ENCODE data around the gene DLL4.
A peak's percentile ranks its signal among the peaks of the same experiment; 100 is the strongest.

The DLL4 gene

GRCh38 chr15:40978141-40978540, 49.0 kb downstream of the DLL4 start:
- no peaks in the 10 kb centered on the region for H3K9me3 ChIP-seq
- H3K4me1 ChIP-seq: peaks cover 0 to 60% (median 28%) of the 10 kb centered on the region in 4 donors
- TF ChIP-seq CTCF (IDR thresholded peaks at IDR 0.05): no peak
- no peaks in the 10 kb centered on the region for H3K27me3 ChIP-seq
- intact Hi-C loops (cut with DNase I; ENCODE audit: low total_unique reads): no loop called here
- no peak overlapping the region for H3K4me3 ChIP-seq
- no peak for DNase-seq
- no peak overlapping the region for H3K27ac ChIP-seq
- peaks cover 49 to 71% (median 52%) of the 10 kb centered on the region in 3 donors for H3K36me3 ChIP-seq

GRCh38 chr15:40978562-40978961, 49.4 kb downstream of the DLL4 start:
- intact Hi-C loops (cut with DNase I; ENCODE audit: low total_unique reads): no loop called here
- no peak for TF ChIP-seq CTCF (IDR thresholded peaks at IDR 0.05)
- H3K4me3 ChIP-seq: no peak overlapping the region
- peaks cover 49 to 75% (median 54%) of the 10 kb centered on the region in 3 donors for H3K36me3 ChIP-seq
- H3K4me1 ChIP-seq: peaks cover 0 to 64% (median 31%) of the 10 kb centered on the region in 4 donors
- no peak for DNase-seq
- H3K9me3 ChIP-seq: no peaks in the 10 kb centered on the region
- H3K27ac ChIP-seq: no peak overlapping the region
- H3K27me3 ChIP-seq: no peaks in the 10 kb centered on the region

- Histone ChIP-seq H3K4me1 (peaks cover 0 to 72% (median 37%) of the 10 kb centered on the region in 4 donors), H3K36me3 (peaks cover 55 to 100% (median 78%) of the 10 kb centered on the region in 3 donors), H3K27ac (no peak overlapping the region), H3K4me3 (no peak overlapping the region), H3K9me3 (no peaks in the 10 kb centered on the region), H3K27me3 (no peaks in the 10 kb centered on the region)
- intact Hi-C loops (cut with DNase I; ENCODE audit: low total_unique reads): no loop called here
- TF ChIP-seq CTCF (IDR thresholded peaks at IDR 0.05): no peak
- DNase-seq: no peak
Measured at GRCh38 chr15:40981186-40981585, 52.0 kb downstream of the DLL4 start.

GRCh38 chr15:40982855-40983254, 53.7 kb downstream of the DLL4 start:
- Histone ChIP-seq H3K27ac (peak overlapping the region; percentile 7 to 72), H3K4me1 (peaks cover 0 to 68% (median 33%) of the 10 kb centered on the region in 4 donors), H3K9me3 (no peaks in the 10 kb centered on the region), H3K4me3 (no peak overlapping the region), H3K27me3 (no peaks in the 10 kb centered on the region), H3K36me3 (peaks cover 60 to 100% (median 93%) of the 10 kb centered on the region in 3 donors)
- DNase-seq: peak; percentile 45 to 84
- TF ChIP-seq CTCF (IDR thresholded peaks at IDR 0.05): no peak
- intact Hi-C loops (cut with DNase I; ENCODE audit: low total_unique reads): loop anchor here (1.0 kb wide), 1 partner anchor 24 kb away; no protein-coding TSS in a partner anchor

GRCh38 chr15:40984406-40984805, 55.3 kb downstream of the DLL4 start:
- no peak for TF ChIP-seq CTCF (IDR thresholded peaks at IDR 0.05)

GRCh38 chr15:40984964-40985363, 55.8 kb downstream of the DLL4 start:
- H3K4me1 ChIP-seq: peaks cover 0 to 68% (median 33%) of the 10 kb centered on the region in 4 donors
- intact Hi-C loops (cut with DNase I; ENCODE audit: low total_unique reads): no loop called here
- no peak for TF ChIP-seq CTCF (IDR thresholded peaks at IDR 0.05)
- H3K4me3 ChIP-seq: no peak overlapping the region
- H3K36me3 ChIP-seq: peaks cover 40 to 80% (median 74%) of the 10 kb centered on the region in 3 donors
- DNase-seq: no peak
- no peaks in the 10 kb centered on the region for H3K27me3 ChIP-seq
- peak overlapping the region; percentile 64 to 72 for H3K27ac ChIP-seq
- no peaks in the 10 kb centered on the region for H3K9me3 ChIP-seq

More at GRCh38 chr15:40984406-40984805, 55.3 kb downstream of the DLL4 start:
- DNase-seq: no peak
- H3K27me3 ChIP-seq: no peaks in the 10 kb centered on the region
- H3K4me1 ChIP-seq: peaks cover 0 to 68% (median 33%) of the 10 kb centered on the region in 4 donors
- peak overlapping the region; percentile 64 to 72 for H3K27ac ChIP-seq
- H3K9me3 ChIP-seq: no peaks in the 10 kb centered on the region
- intact Hi-C loops (cut with DNase I; ENCODE audit: low total_unique reads): no loop called here
- H3K4me3 ChIP-seq: no peak overlapping the region
- H3K36me3 ChIP-seq: peaks cover 46 to 86% (median 79%) of the 10 kb centered on the region in 3 donors

All from tibial artery (tissue), 4 donors.